NCI-H146 treated with DMSO at 0.1 percent for 48 hours (cell line): ENCODE data around the gene TTC36.
A peak's percentile ranks its signal among the peaks of the same experiment; 100 is the strongest.
"Not testable (repeated sequence)": the region's sequence is repeated elsewhere in the genome, so short reads cannot be mapped to it uniquely, and the experiment has no call there.

Source experiments
- DNase-seq: peaks from one replicate; lab custom pipeline; 2025; ENCODE audit not compliant: unreplicated experiment; lab: John Stamatoyannopoulos, UW

Gene TTC36

DNA sequence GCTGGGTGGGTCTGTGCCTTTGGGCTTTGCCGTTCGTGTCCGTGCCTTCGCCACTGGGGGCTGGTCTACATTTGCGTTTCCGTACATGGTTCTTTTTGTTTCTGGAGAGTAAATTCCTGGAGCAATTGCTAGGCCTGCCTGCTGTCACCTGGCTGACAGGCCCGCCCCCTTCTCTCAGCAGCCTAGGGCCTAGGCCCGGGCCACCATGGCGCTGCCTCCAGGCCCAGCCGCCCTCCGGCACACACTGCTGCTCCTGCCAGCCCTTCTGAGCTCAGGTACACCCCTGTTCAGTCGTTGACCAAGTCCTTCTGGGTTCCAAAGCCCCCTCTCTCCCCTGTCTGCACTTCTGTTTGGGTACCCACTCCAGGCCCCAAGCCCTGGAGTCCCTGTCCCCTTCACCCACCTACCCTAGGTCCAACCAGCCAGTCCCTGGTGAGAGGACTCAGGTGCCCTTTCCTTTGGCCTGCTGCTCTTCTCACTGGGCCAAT, 4.4 kb downstream of the TTC36 start:
- no peak for DNase-seq

DNA sequence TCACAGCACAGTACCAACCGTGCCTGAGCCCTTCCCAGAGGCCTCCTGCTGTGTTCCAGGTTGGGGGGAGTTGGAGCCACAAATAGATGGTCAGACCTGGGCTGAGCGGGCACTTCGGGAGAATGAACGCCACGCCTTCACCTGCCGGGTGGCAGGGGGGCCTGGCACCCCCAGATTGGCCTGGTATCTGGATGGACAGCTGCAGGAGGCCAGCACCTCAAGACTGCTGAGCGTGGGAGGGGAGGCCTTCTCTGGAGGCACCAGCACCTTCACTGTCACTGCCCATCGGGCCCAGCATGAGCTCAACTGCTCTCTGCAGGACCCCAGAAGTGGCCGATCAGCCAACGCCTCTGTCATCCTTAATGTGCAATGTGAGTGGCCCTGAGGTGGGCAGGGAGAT, 4.8 kb downstream of the TTC36 start:
- DNase-seq: no peak

DNA sequence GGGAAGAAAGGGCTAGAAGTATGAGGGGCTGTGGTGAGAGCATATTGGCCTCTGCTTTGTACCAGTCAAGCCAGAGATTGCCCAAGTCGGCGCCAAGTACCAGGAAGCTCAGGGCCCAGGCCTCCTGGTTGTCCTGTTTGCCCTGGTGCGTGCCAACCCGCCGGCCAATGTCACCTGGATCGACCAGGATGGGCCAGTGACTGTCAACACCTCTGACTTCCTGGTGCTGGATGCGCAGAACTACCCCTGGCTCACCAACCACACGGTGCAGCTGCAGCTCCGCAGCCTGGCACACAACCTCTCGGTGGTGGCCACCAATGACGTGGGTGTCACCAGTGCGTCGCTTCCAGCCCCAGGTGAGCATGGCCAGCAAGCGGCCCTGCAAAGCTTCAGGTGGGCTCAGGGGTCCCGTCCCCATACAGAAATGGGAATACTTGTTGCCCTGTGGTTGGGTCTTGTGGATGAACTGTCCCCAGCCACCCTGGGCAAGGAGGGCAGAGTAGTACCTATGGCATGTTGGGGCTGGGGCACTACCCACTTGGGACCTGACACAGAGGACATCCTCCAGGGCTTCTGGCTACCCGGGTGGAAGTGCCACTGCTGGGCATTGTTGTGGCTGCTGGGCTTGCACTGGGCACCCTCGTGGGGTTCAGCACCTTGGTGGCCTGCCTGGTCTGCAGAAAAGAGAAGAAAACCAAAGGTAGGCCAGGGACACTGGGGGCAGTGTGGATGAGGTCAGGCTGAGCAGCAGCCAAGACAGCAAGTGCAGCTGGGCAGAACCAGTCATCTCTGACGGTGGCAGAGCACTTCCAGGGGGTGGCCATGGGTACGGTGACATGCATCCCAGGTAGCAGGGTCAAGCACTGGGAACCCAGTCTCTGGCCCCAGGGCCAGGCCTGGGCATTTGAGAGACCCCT, 5.8 kb downstream of the TTC36 start:
- no peak for DNase-seq

DNA sequence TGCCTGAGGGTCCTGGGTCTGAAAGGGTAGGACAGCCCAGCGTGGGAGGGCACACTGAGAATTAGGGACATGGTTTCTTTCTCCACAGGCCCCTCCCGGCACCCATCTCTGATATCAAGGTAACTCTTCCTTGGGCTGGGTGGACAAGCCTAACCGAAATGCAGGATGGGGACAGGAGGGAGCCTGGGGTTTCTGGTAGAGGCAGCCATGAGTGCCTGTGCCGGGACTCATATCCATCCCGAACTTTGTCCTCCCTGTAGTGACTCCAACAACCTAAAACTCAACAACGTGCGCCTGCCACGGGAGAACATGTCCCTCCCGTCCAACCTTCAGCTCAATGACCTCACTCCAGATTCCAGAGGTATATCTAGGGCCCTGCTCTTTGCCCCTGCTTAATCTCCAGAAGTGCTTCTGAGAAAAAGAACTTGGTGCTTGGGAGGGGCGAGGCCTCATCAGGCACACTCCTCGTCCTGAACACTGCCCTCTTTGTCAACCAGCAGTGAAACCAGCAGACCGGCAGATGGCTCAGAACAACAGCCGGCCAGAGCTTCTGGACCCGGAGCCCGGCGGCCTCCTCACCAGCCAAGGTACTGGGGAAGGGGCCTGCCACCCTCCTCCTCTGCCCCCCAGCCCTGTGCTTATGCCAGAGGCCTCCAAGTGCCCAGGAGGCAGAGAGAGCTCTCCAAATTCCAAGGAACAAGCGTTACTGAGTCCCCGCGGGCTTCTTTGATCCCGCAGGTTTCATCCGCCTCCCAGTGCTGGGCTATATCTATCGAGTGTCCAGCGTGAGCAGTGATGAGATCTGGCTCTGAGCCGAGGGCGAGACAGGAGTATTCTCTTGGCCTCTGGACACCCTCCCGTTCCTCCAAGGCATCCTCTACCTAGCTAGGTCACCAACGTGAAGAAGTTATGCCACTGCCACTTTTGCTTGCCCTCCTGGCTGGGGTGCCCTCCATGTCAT, 6.8 kb downstream of the TTC36 start:
- DNase-seq: no peak

DNA sequence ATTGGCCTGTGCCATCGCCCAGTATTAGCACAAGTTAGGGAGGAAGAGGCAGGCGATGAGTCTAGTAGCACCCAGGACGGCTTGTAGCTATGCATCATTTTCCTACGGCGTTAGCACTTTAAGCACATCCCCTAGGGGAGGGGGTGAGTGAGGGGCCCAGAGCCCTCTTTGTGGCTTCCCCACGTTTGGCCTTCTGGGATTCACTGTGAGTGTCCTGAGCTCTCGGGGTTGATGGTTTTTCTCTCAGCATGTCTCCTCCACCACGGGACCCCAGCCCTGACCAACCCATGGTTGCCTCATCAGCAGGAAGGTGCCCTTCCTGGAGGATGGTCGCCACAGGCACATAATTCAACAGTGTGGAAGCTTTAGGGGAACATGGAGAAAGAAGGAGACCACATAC, 8.0 kb downstream of the TTC36 start:
- no peak for DNase-seq

DNA sequence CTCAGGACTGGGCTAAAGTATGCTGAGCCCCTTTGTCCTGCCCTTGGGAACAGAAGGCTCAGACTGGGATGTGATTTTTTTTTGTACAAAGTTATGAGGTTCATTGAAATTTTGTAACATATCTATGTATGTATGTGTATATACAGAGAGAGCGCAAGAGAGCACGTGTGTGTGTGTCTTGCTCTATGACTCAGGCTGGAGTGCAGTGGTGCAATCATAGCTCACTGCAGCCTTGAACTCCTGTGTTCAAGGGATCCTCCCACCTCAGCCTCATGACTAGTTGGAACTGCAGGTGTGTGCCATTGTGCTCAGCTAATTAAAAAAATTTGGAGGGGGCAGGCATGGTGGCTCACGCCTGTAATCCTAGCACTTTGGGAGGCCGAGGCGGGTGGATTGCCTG, 9.5 kb downstream of the TTC36 start:
- no peak for DNase-seq

DNA sequence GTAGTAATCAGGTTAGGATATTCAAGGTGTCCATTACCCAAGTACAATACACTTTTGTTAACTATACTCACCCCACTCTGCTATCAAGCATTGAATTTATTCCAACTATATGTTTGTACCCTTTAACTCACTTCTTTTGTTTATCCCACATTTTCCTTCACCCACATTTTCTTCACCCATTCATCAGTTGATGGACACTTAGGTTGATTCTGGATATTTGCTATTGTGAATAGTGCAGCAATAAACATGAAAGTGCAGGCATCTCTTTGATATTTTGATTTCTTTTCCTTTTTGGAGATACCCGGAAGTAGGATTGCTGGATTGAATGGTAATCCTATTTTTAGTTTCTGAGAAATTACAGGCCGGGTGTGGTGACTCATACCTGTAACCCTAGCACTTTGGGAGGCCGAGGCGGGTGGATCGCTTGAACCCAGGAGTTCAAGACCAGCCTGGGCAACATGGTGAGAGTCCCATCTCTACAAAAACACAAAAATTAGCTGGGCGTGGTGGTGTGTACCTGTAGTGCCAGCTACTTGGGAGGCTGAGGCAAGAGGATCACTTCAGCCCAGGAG, 10.2 kb downstream of the TTC36 start:
- DNase-seq: no peak

DNA sequence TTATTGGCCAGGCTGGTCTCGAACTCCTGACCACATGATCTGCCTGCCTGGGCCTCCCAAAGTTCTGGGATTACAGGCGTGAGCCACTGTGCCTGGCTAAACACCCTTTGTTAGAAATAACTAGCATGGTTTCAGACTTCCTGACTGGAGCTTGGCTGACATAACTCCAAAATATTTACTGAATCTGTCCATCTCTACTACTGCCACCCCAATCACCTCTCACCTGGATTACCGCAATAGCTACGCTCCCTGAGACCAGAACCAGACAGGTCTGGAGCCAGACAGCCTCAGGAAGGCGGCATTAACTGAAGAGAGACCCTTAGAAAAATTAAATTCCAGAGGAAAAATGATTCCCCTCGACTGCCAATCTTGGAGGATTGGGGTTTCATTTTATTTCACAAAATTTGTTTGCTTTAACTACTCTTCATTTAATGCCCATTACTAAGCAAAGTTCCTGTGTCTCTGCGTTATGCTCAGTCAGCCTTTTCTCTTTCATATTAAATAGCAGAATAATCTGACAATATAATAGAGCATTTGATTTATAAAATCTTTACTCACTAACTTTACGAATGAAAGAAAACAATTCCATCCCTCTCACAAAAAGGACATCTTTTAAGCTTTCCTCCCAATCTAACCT, 16.9 kb downstream of the TTC36 start:
- DNase-seq: no peak

DNA sequence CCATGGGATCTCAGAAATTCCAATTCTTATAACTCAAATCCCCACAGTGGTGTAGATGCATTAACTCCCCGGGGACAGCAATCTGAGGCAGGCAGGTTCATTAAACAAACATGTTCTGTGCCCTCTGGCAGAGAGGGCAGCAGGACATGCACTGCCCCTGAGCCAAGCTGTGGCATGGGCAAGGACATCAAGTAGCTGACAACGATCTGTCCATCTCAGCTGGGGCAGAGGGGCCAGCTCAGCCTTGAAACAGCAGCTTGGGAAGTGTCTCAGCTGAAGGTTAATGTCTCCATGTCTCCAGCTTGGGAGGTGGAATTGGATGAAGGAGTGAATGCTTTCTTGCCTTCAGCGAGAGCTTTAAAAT, 17.4 kb downstream of the TTC36 start:
- no peak for DNase-seq

DNA sequence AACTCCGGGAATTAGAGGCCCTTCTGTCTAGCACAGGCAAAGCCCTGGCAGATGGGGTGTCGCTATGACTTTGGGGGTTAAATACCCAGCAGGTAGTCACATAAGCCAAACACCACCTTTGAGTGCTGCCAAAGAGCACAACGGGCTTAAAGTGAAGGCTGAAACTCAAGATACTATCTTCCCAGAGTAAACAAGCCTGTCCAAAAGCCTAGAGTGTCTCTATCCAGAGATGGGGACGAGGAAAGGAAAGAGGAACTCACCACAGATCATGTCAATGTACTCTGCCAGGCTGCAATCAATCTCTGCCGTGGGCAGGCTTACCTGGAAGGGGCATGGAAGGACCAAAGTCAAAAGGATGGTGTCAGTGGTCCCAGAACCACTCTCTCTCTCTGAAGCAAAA, 18.3 kb downstream of the TTC36 start:
- no peak for DNase-seq

DNA sequence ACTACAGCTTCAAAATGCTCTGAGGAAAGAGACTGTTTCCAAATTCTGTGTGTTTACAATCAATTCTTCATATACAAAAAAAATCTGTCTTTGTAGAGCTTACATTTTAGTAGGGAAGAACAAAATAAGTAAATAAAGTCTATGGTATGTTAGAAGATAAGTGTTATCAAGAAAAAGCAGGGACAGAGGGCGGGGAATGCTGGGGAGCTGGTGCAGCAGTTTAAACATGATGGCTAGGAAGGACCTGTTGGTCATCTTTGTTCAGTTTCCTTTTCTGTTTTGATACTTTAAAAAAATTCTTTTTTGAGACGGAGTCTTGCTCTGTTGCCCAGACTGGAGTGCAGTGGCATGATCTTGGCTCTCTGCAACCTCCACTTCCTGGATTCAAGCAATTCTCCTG, 19.9 kb downstream of the TTC36 start:
- DNase-seq: no peak

DNA sequence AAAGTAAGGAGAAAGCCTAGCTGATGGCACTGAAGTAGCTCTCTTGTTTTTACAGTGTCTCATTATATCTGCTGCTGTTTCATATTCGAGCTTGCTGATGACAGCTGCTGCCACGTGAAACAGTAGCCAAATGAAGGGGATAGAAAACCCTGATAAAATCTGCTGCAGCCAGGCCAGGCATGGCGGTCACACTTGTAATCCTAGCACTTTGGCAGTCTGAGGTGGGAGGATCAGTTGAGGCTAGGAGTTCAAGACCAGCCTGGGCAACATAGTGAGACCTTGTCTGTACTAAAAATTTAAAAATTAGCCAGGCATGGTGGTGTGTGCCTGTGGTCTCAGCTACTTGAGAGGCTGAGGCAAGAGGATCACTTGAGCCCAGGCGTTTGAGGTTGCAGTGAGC, 25.1 kb downstream of the TTC36 start:
- DNase-seq: no peak

DNA sequence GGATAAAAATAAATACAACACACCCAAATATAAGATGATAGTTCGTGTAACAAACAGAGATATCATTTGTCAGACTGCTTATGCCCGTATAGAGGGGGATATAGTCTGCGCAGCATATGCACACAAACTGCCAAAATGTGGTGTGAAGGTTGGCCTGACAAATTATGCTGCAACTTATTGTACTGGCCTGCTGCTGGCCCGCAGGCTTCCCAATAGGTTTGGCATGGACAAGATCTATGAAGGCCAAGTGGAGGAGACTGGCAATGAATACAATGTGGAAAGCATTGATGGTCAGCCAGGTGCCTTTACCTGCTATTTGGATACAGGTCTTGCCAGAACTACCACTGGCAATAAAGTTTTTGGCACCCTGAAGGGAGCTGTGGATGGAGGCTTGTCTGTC, 33.5 kb downstream of the TTC36 start:
- no peak for DNase-seq

DNA sequence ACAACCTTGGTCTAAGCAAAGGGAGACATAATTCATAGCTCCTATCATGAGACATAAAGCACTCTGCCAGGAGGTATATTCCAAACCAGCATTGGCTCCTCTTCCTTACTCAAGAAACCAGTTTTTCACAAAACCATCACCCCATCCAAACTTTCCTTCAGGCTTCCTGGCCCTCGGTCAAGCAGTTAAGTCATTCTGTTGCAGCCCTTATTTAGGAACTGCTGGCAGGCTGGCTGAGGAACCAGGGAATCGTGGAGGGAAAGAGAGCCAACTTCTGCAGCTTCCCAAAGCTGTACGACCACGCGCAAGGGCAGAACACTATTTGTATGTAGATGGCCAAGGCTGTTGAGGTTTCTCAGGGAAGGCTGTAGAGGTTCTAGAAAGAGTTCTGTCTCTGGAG, 37.8 kb downstream of the TTC36 start:
- DNase-seq: no peak

DNA sequence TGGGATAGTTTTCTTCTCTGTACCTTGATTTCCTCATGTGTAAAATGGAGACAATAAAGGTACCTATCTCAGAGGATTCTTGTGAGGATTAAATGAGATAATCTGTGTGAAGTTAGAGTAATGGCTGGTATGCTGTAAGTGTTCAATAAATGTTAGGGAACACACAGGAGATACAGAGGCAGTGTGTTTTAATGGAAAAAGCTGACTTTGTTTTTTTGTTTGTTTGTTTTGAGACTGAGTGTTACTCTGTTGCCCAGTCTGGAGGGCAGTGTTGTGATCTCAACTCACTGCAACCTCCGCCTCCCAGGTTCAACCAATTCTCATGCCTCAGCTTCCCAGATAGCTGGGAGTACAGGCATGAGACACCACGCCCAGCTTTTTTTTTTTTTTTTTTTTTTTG, 42.4 kb downstream of the TTC36 start:
- DNase-seq: no peak

DNA sequence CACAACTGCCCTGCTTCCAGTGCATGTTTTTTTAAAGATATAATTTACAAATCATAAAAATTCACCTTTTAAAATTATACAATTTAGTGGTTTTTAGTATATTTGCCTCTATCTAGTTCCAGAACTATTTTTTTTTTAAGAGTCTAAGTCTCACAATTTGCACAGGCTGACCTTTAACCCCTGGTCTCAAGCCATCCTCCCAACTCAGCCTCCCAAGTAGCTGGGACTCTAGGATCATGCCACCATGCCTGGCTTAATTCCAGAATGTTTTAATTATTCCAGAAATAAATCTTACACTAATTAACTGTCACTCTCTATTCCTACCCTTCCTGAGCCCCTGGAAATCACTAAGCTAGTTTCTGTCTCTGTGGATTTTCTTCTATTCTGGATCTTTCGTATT, 43.5 kb downstream of the TTC36 start:
- no peak for DNase-seq

DNA sequence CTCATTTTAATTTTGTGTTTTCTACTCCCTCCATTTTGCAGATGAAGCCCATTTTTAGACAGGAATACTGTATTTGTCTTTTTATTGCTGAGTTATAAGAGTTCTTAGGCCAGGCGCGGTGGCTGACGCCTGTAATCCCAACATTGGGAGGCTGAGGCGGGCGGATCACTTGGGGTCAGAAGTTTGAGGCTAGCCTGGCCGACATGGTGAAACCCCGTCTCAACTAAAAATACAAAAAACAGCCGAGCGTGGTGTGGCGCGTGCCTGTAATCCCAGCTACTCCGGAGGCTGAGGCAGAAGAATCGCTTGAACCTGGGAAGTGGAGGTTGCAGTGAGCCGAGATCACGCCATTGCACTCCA, 44.4 kb downstream of the TTC36 start:
- DNase-seq: not testable (repeated sequence)

DNA sequence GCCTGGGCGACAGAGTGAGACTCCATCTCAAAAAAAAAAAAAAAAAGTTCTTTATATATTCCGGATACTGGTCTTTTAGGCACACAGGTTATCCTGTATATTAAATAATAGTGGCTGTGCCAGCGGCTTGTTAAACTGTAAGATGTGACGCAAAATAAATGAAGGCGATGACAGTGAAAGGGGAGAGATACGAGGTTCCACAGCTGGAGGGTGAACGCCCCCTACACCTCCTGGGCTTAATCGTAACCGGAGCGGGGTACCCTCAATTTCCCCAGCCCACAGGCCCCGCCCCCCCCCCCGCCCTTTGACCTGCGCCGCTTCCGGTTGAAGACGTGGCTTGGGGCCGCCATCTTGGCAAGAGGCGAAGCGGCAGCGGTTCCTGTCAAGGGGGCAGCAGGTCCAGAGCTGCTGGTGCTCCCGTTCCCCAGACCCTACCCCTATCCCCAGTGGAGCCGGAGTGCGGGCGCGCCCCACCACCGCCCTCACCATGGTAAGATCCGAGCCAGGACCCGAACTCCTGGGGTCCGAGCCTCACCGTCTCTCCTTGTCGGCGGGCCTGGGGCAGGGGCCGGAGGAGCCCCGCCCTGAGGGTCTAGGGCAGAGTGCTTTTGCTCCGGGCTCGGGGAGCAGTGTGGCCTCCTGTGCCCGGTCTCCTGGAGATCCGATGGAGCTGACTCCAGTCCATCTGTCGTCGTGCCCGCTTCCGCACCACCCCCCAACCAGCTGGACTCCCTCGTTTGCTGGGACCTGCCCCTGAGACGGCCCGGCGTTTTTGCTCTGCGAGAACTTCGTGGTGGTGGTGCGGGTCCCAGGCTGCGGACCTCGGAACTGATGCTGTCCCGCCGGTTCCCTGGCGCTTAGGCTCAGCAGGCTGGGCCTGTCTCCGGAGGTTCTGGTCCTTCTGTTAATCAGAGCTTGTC, 45.0 kb downstream of the TTC36 start, which contains the start of gene ARCN1:
ARCN1 (plus strand) TSS at position 349 of the 920 bp plus-strand sequence; CDS start at position 488, 139 bp downstream.
- peak; percentile 51 for DNase-seq

DNA sequence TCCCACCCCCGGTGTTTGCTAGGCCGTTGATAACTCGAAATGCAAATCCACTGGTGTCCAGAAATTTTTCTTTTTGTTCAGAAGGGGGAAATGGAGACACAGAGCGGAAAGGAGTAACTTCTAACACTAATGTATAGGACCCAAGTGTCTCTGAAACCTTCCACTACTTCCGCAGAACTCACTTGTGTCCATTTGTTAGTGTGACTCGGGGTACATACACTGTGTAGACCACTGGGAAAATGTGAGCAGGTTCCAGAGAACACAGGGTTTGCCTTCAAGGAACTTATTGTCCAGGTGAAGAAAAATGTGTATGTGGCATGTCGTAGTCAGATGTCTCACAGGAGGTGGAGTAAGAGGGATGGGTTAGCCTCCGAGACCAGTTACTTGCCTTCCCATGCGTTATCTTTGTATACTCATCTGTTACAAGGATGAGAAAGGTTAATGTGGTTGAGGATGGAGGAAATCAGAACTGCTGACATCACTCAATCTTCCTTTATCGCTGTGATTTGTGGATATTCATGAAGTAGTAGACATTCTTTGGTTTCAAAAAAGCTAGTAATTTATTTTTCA, 45.8 kb downstream of the TTC36 start:
- DNase-seq: no peak

DNA sequence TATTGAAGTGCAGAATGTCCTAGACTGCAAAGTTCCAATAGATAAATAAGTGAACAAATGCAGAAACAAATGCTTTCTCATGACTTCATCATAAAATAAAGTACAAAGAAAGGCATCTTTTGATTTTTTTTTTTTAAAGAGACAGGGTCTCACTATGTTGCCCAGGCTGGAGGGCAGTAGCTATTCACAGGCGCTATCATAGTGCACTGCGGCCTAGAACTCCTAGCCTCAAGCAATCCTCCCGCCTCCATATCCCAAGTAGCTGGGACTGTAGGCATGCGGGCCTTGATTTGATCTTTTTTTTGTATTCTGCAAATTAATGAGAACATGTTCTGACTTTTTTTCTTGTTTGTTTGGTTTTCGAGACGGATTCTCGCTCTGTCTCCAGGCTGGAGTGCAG, 47.4 kb downstream of the TTC36 start:
- no peak for DNase-seq
